Measurements from ENCODE around the gene TMEM140. TPM values are rescaled to one million over a fixed set of nuclear protein-coding genes. Genes with fewer than 3 reads are reported as not detected.

Gene TMEM140
- total RNA-seq, 6 experiments from 2014 or later = 0.47 to 2.2 (median 1.6) TPM

DNA sequence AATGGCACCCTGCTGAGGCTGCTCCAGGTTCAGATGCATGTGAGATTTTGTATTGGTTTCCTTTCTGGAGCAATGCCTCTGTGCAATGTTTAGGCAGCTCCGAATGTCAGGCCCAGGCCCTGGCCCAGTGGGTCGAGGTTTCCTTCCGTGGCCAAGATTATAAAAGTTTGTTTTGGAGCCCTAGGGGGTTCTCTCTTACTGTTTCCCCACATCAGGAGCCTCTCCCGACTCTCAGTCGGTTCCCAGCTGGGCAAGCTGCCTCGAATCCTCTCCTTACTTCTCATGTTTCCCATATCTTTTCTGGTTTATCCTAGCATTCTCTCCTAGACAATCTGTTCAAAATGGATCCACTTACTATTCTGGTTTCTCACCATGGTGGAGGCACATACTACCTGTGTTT lies 11.0 kb downstream of the TMEM140 start:
- peaks cover 30% of the 10 kb centered on the region for H3K4me1 Mint-ChIP-seq (ENCODE audit: low read depth)
- no peak for DNase-seq
- no peak overlapping the region for H3K27ac Mint-ChIP-seq
- H3K9me3 Mint-ChIP-seq = peaks cover 27% of the 10 kb centered on the region
- H3K27me3 Mint-ChIP-seq (ENCODE audit: insufficient read depth) = peaks cover 8% of the 10 kb centered on the region
- no peak overlapping the region for H3K4me3 Mint-ChIP-seq
- peaks cover 34% of the 10 kb centered on the region for H3K36me3 Mint-ChIP-seq (ENCODE audit: low read depth)
- TF ChIP-seq, protein P1, sequence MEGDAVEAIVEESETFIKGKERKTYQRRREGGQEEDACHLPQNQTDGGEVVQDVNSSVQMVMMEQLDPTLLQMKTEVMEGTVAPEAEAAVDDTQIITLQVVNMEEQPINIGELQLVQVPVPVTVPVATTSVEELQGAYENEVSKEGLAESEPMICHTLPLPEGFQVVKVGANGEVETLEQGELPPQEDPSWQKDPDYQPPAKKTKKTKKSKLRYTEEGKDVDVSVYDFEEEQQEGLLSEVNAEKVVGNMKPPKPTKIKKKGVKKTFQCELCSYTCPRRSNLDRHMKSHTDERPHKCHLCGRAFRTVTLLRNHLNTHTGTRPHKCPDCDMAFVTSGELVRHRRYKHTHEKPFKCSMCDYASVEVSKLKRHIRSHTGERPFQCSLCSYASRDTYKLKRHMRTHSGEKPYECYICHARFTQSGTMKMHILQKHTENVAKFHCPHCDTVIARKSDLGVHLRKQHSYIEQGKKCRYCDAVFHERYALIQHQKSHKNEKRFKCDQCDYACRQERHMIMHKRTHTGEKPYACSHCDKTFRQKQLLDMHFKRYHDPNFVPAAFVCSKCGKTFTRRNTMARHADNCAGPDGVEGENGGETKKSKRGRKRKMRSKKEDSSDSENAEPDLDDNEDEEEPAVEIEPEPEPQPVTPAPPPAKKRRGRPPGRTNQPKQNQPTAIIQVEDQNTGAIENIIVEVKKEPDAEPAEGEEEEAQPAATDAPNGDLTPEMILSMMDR (IDR thresholded peaks at IDR 0.05) = no peak

DNA sequence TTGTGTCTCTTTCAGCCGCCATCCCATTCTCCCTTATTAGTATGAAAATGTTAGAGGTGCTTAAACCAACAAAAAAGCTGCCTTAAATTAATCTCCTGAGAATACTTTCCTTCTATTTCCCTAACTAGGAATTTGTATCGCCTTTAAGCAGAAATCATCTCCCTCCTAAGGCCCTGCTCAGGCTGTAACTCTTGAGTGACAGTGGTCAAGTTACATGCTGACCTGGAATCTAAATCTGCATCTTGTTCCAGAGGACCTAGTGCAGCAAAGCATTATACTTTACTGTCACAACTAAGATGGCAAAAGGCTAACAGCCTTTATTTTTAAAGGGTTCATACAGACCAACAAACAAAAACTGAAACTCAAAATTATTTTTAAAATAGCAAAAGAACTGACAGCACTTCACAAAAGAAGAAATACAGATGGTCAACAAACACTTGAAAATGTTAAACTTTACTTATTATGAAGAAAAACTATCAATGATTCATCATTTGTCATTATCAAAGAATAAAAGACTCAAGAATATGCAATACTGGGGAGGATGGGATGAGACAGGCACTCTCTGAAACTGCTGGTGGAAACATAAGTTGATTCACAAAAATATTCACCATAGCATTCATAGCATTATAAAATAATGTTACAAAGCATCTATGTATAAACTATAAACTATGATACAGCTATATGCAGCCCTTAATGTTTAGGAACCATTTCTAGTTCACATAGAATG lies 11.7 kb downstream of the TMEM140 start:
- no peak for DNase-seq
- peaks cover 22% of the 10 kb centered on the region for H3K9me3 Mint-ChIP-seq
- peaks cover 8% of the 10 kb centered on the region for H3K27me3 Mint-ChIP-seq (ENCODE audit: insufficient read depth)
- no peak overlapping the region for H3K4me3 Mint-ChIP-seq
- TF ChIP-seq, protein P1 (IDR thresholded peaks at IDR 0.05) = no peak
- H3K4me1 Mint-ChIP-seq (ENCODE audit: low read depth) = peaks cover 30% of the 10 kb centered on the region
- H3K27ac Mint-ChIP-seq = peak overlapping the region; percentile 73
- H3K36me3 Mint-ChIP-seq (ENCODE audit: low read depth) = peaks cover 35% of the 10 kb centered on the region

DNA sequence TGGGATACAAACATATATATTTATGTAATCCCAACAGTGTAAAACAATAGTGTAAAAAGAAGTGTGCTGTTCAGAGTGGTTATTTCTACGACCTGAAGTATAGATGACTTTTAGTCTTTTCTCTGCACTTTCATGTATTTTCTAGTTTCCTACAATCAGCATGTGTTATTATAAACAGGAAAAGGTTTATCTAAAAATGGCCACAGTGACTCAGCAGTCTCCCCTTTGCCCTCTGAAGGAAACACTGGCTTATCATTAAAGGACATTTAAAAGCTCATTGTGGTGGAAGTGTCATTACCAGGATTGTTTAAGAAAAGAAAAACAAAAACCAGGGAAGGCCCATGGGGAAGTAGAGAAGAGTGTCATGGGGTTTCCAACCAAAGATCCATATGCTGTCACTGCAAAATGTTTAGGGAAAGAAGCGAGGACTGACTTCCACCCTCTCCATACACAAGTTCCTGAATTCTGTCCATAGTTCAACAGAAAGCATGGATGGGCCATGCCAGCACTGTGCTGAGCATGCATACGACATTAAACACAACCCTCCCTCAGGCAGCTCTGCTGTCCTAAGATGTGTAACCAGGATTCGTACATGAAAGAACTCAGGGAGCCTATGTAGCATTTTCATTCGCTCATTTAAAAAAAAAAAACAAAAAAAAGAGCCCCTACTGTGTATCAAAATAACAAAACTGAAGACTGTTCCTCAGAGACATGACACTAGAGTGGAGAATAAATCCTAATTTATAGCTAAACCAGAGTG lies 12.4 kb downstream of the TMEM140 start:
- Mint-ChIP-seq H3K4me1 (ENCODE audit: low read depth) (peaks cover 30% of the 10 kb centered on the region), H3K4me3 (peak overlapping the region; percentile 11), H3K27me3 (ENCODE audit: insufficient read depth) (peaks cover 8% of the 10 kb centered on the region), H3K36me3 (ENCODE audit: low read depth) (peaks cover 38% of the 10 kb centered on the region), H3K9me3 (peaks cover 19% of the 10 kb centered on the region), H3K27ac (peak overlapping the region; percentile 73)
- peak; percentile 15 for DNase-seq
- TF ChIP-seq, protein P1 (IDR thresholded peaks at IDR 0.05) = no peak

DNA sequence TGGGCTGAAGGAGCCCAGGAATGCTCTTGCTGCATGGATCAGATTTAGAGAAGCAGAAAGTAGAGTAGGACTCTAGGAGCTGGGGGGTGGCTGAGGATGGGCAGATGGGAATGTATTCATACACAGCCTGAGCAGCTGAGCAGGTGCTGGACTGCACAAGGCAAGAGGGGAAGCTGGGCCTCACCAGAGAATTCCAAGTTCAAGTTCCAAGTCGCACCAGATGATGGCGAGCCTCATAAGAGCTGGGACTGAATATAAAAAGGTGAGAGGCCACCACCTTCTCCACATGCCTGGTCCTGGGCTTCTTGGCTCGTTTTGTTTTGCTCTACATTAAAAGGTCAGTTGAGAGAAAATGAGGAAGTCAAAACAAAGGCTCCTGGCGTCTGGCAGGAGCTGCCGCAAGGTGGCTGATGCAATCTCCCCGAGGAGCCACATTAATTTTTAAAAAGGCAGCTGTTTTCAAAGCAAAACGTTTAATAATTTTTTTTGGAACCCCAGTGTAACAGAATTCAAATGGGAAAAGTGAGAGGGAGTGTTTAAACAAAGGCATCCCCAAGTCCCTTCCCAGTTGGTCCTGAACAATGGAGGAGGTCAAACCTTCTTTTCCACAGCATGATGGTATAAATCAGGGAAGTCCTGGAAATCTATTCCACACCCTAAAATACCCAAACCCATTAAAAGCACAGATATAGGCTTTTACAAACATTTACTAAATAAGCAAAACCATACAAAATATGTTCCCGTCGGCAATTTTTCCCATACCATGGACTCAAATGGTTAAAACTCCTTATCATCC lies 13.2 kb downstream of the TMEM140 start:
- DNase-seq = no peak
- peaks cover 7% of the 10 kb centered on the region for H3K27me3 Mint-ChIP-seq (ENCODE audit: insufficient read depth)
- H3K27ac Mint-ChIP-seq = peak overlapping the region; percentile 73
- H3K4me3 Mint-ChIP-seq = no peak overlapping the region
- H3K36me3 Mint-ChIP-seq (ENCODE audit: low read depth) = peaks cover 39% of the 10 kb centered on the region
- peaks cover 11% of the 10 kb centered on the region for H3K9me3 Mint-ChIP-seq
- TF ChIP-seq, protein P1 (IDR thresholded peaks at IDR 0.05) = no peak
- peaks cover 30% of the 10 kb centered on the region for H3K4me1 Mint-ChIP-seq (ENCODE audit: low read depth)

DNA sequence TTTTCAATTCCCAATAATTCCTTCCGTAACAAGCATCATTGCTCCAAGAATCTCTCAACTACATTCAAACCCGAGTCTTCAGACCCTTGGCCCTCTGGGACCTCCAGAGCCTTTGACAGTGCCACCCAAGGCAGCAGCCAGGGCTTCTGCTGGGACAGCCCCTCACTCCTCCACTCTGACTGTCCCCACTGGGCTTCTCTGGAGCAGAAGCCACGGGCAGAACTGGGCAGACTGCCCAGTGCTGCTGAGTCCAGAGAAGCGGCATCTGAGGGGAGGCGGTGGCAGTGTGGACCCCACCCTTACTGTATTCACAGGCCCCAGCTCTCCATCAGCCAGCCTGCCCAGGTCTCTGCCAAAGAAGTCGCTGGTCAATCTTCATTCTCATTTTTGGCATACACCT lies 13.8 kb downstream of the TMEM140 start:
- peaks cover 37% of the 10 kb centered on the region for H3K36me3 Mint-ChIP-seq (ENCODE audit: low read depth)
- H3K27ac Mint-ChIP-seq = no peak overlapping the region
- H3K9me3 Mint-ChIP-seq = peaks cover 5% of the 10 kb centered on the region
- H3K27me3 Mint-ChIP-seq (ENCODE audit: insufficient read depth) = peaks cover 5% of the 10 kb centered on the region
- no peak overlapping the region for H3K4me3 Mint-ChIP-seq
- peaks cover 30% of the 10 kb centered on the region for H3K4me1 Mint-ChIP-seq (ENCODE audit: low read depth)
- DNase-seq = no peak
- TF ChIP-seq, protein P1 (IDR thresholded peaks at IDR 0.05) = no peak
